Mesenteric fat pad (tissue), 1 donor: ENCODE measurements around the gene CTNNA3. TPM values are rescaled to one million over a fixed set of nuclear protein-coding genes. Genes with fewer than 3 reads are reported as not detected.
"Not testable (repeated sequence)": the region's sequence is repeated elsewhere in the genome, so short reads cannot be mapped to it uniquely, and the experiment has no call there.

Experiments
- DNase-seq: peaks from one replicate; pipeline ENCODE4 v3.0.0-alpha.2; 2020; ENCODE audit warnings: low spot score
- total RNA-seq: library from RNA; stranded (reverse); fragmentation: NEBNext Ultra II Directional; extraction: Animal tissue kit (Norgen Biotek cat#: 25700); gene quantifications from one replicate; pipeline ENCODE4 v1.2.1, GENCODE V29; 2021
- donor health status: DM: yes; HTN: yes; CAD: no.

Gene CTNNA3
- total RNA-seq, 1 donor from 2014 or later: 0.10 TPM

GRCh38 chr10:67518756-67519155 is 177.2 kb downstream of the CTNNA3 start:
- DNase-seq: no peak

GRCh38 chr10:67518043-67518442 is 178.0 kb downstream of the CTNNA3 start:
- no peak for DNase-seq

- DNase-seq: no peak
These were observed 189.3 kb downstream of the CTNNA3 start for GRCh38 chr10:67506757-67507091.

- no peak for DNase-seq
These were observed 189.8 kb downstream of the CTNNA3 start for GRCh38 chr10:67506083-67506756.

- no peak for DNase-seq
These were observed 203.5 kb downstream of the CTNNA3 start for GRCh38 chr10:67492317-67493019.

GRCh38 chr10:67487906-67488619 is 207.9 kb downstream of the CTNNA3 start:
- DNase-seq: no peak

- no peak for DNase-seq
These were observed 208.8 kb downstream of the CTNNA3 start for GRCh38 chr10:67487199-67487598.

GRCh38 chr10:67477868-67478267 is 218.1 kb downstream of the CTNNA3 start:
- DNase-seq: no peak

GRCh38 chr10:67476201-67476600 is 219.8 kb downstream of the CTNNA3 start:
- no peak for DNase-seq

- DNase-seq: no peak
These were observed 222.0 kb downstream of the CTNNA3 start for GRCh38 chr10:67473850-67474633.

- no peak for DNase-seq
These were observed 225.0 kb downstream of the CTNNA3 start for GRCh38 chr10:67471022-67471421.

GRCh38 chr10:67464278-67464677 is 231.7 kb downstream of the CTNNA3 start:
- DNase-seq: no peak

- no peak for DNase-seq
These were observed 243.1 kb downstream of the CTNNA3 start for GRCh38 chr10:67452892-67453291.

- no peak for DNase-seq
These were observed 257.2 kb downstream of the CTNNA3 start for GRCh38 chr10:67438605-67439304.

- no peak for DNase-seq
These were observed 262.7 kb downstream of the CTNNA3 start for GRCh38 chr10:67433276-67433675.

GRCh38 chr10:67402620-67403019 is 293.4 kb downstream of the CTNNA3 start:
- DNase-seq: no peak

GRCh38 chr10:67401711-67402110 is 294.3 kb downstream of the CTNNA3 start:
- no peak for DNase-seq

- DNase-seq: not testable (repeated sequence)
These were observed 309.0 kb downstream of the CTNNA3 start for GRCh38 chr10:67386841-67387533.

GRCh38 chr10:67386260-67386659 is 309.7 kb downstream of the CTNNA3 start:
- no peak for DNase-seq

GRCh38 chr10:67385566-67385965 is 310.4 kb downstream of the CTNNA3 start:
- DNase-seq: no peak
